ENCODE data around the gene PI3.

PI3 gene

GRCh38 chr20:45221076-45221475, 46.4 kb downstream of the PI3 start, which contains the start of gene SEMG2:
SEMG2 (plus strand) TSS chr20:45221373; CDS start chr20:45221390, 17 bp downstream.
- H3K27me3 ChIP-seq (ENCODE audit: low read length): no peaks in the 10 kb centered on the region

GRCh38 chr20:45223136-45223535, 48.4 kb downstream of the PI3 start:
- Histone ChIP-seq H3K79me2 (ENCODE audit: insufficient read depth, low read length) (no peaks in the 10 kb centered on the region), H3K9ac (ENCODE audit: low read length) (no peak overlapping the region), H3K36me3 (ENCODE audit: low read length) (no peaks in the 10 kb centered on the region), H3K27me3 (ENCODE audit: low read length) (no peaks in the 10 kb centered on the region), H3K4me2 (ENCODE audit: low read depth, low read length, poor library complexity, severe bottlenecking) (no peak overlapping the region), H3K4me3 (ENCODE audit: insufficient read depth, low read length, poor library complexity, severe bottlenecking) (no peak overlapping the region), H3K9me3 (ENCODE audit: insufficient read depth, low read length) (no peaks in the 10 kb centered on the region), H4K20me1 (ENCODE audit: low read depth, low read length) (no peaks in the 10 kb centered on the region), H2AFZ (ENCODE audit: low read depth, low read length, severe bottlenecking) (no peak overlapping the region), H3F3A (ENCODE audit: insufficient read depth) (no peaks in the 10 kb centered on the region), H3K27ac (ENCODE audit: low read depth, low read length) (no peak overlapping the region), H3K9me2 (replicated peaks; ENCODE audit: insufficient read depth, low read length) (no peaks in the 10 kb centered on the region)
- TF ChIP-seq CTCF (IDR thresholded peaks at IDR 0.05; ENCODE audit: insufficient read depth, low read length, poor library complexity, severe bottlenecking) (no peak), EZH2phosphoT487 (conservative IDR thresholded peaks at IDR 0.05; ENCODE audit: low read length) (no peak)

More at GRCh38 chr20:45221076-45221475, 46.4 kb downstream of the PI3 start, which contains the start of gene SEMG2:
- no peak within 1 kb of the TSS for H3K9ac ChIP-seq (ENCODE audit: low read length)
- no peak within 1 kb of the TSS for H3K4me2 ChIP-seq (ENCODE audit: low read depth, low read length, poor library complexity, severe bottlenecking)
- H3K79me2 ChIP-seq (ENCODE audit: insufficient read depth, low read length): no peaks in the 10 kb centered on the region
- no peak within 1 kb of the TSS for H2AFZ ChIP-seq (ENCODE audit: low read depth, low read length, severe bottlenecking)
- no peaks in the 10 kb centered on the region for H3K36me3 ChIP-seq (ENCODE audit: low read length)
- H3K9me2 ChIP-seq (replicated peaks; ENCODE audit: insufficient read depth, low read length): no peaks in the 10 kb centered on the region
- TF ChIP-seq EZH2phosphoT487 (conservative IDR thresholded peaks at IDR 0.05; ENCODE audit: low read length) (no peak), CTCF (IDR thresholded peaks at IDR 0.05; ENCODE audit: insufficient read depth, low read length, poor library complexity, severe bottlenecking) (no peak)
- no peaks in the 10 kb centered on the region for H3K9me3 ChIP-seq (ENCODE audit: insufficient read depth, low read length)
- H3K27ac ChIP-seq (ENCODE audit: low read depth, low read length): no peak within 1 kb of the TSS
- H4K20me1 ChIP-seq (ENCODE audit: low read depth, low read length): no peaks in the 10 kb centered on the region
- no peak within 1 kb of the TSS for H3K4me3 ChIP-seq (ENCODE audit: insufficient read depth, low read length, poor library complexity, severe bottlenecking)
- H3F3A ChIP-seq (ENCODE audit: insufficient read depth): no peaks in the 10 kb centered on the region
